C4-2B (cell line): ENCODE measurements around the gene BTBD1.
"Not testable (repeated sequence)": the region's sequence is repeated elsewhere in the genome, so short reads cannot be mapped to it uniquely, and the experiment has no call there.

Experiments used
- H3K27ac ChIP-seq: fragments of 450-650 bp; 2 replicates; pipeline ENCODE4 v1.5.1; 2017
- CTCF ChIP-seq: fragments of 450-650 bp; conservative IDR thresholded peaks from 2 replicates; pipeline ENCODE4 v1.5.1; 2017; ENCODE audit warnings: mild to moderate bottlenecking
- ZFX ChIP-seq: fragments of 450-650 bp; IDR thresholded peaks from 2 replicates; pipeline ENCODE4 v1.6.1; 2017

The BTBD1 gene

GRCh38 chr15:83053151-83053550 is 13.9 kb downstream of the BTBD1 start:
- TF ChIP-seq ZFX (no peak), CTCF (no peak)
- H3K27ac ChIP-seq, result no peak overlapping the region

DNA sequence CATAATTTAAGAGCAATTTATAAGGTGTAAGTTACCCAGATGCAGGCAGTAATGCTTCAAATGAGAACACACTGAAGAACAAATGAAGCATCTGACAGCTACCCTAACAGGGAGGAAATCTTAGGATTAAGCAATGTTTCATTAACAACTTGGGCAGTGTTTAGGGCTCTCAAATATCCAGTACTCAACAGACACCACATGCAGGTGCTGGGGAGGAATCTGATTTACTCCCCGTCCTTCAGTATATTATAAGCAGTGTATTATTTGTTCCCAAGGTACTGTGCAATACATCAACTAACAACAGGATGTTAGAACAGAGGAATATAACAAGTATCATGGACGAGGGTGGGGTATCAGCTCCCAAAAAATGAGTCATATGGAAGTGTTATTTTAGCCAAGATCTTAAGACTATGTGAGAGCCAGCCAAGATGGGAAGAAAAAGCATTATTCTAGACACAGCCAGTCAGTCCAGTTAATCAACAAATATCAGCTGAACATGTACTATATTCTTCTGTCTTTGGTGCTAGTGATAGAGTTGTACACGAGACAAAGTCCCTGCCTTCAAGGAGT is 20.4 kb downstream of the BTBD1 start:
- no peak overlapping the region for H3K27ac ChIP-seq
- TF ChIP-seq ZFX (no peak), CTCF (no peak)

DNA sequence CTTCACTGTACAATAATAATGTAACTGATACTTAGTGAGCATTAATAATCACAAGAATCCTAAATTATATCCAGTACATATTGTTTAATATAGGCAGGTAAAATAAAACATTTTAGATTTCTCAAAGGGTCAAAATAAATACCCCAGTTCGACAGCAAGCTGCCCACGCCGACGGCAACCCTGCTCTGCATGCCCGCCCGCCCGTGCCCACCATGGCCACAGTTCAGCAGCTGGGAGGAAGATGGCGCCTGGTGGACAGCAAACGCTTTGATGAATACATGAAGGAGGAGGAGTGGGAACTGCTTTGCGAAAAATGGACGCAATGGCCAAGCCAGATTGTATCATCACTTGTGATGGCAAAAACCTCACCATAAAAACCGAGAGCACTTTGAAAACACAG is 22.9 kb downstream of the BTBD1 start:
- no peak overlapping the region for H3K27ac ChIP-seq
- TF ChIP-seq ZFX (no peak), CTCF (no peak)

- no peak for TF ChIP-seq CTCF
- no peak for TF ChIP-seq ZFX
- no peak overlapping the region for H3K27ac ChIP-seq
Observed at GRCh38 chr15:83039206-83039605, 27.8 kb downstream of the BTBD1 start.

DNA sequence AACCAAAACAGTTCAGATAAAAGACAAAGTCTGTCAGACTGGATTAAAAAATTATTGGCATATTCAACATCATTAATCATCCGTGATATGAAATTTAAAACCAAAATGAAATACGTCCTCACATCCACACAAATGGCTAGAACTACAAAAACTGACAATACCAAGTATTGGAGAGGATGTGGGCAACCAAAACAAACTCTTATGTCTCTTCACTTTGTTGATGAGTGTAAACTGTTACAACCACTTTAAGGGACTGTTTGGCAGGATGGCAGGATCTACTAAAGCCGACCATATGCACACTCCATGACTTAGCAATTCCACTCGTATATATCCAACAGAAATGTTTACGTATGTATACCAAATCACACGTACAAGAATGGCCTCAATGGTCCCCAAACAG is 30.8 kb downstream of the BTBD1 start:
- no peak overlapping the region for H3K27ac ChIP-seq
- TF ChIP-seq CTCF, result no peak
- no peak for TF ChIP-seq ZFX

DNA sequence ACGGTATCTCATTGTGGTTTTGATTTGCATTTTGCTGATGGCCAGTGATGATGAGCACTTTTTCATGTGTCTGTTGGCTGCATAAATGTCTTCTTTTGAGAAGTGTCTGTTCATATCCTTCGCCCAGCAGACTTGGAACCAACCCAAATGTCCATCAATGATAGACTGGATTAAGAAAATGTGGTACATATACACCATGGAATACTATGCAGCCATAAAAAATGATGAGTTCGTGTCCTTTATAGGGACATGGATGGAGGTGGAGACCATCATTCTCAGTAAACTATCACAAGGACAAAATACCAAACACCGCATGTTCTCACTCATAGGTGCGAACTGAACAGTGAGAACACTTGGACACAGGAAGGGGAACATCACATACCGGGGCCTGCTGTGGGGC is 35.8 kb downstream of the BTBD1 start:
- not testable (repeated sequence) for H3K27ac ChIP-seq

DNA sequence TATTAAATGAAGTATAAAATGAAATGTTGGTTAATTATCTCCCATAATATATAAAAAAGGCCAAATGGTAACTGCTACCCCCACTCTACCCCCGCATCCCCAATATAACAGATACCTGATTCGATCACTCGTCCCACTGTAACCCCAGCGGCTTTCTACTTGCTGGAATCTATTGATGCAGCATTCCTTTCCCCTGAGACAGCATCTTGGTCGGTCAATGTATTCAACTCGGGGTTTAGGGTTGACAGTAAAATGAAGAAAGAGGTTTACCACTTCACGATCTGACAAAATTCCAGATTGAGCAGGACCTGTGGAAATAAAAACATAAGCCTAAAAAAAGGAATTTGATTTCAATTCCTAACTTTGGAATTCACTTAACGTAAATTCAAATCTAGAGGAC is 37.0 kb downstream of the BTBD1 start:
- TF ChIP-seq ZFX (no peak), CTCF (no peak)
- no peak overlapping the region for H3K27ac ChIP-seq

GRCh38 chr15:83018436-83018835 is 48.6 kb downstream of the BTBD1 start:
- TF ChIP-seq CTCF (no peak), ZFX (no peak)
- H3K27ac ChIP-seq, result no peak overlapping the region
